K562 (cell line): ENCODE results near the gene FKBP1B. TPM values are rescaled to one million over a fixed set of nuclear protein-coding genes. Genes with fewer than 3 reads are reported as not detected.

Source experiments
- ATF6 ChIP-seq: sonication (generic); formaldehyde crosslinking; IDR thresholded peaks from 2 replicates; pipeline ENCODE4 v1.4.0; 2020; ENCODE audit warnings: mild to moderate bottlenecking, missing genetic modification reagents
- BCOR ChIP-seq: fragments of 450-650 bp; IDR thresholded peaks from 2 replicates; pipeline ENCODE4 v1.6.1; 2016
- CREB5 ChIP-seq: fragments of 250-450 bp; sonication (Bioruptor Pico); IDR thresholded peaks from 2 replicates; pipeline ENCODE4 v1.5.0; 2020; ENCODE audit warnings: mild to moderate bottlenecking
- E2F6 ChIP-seq, 2 experiments: IDR thresholded peaks; 2 replicates each; pipeline ENCODE4 v1.6.1; 2011; ENCODE audit warnings: borderline replicate concordance in 1 of 2, control low read depth in 1 of 2, low read depth in 1 of 2, low read length in 1 of 2, mild to moderate bottlenecking in 1 of 2, mixed read lengths in 1 of 2, moderate library complexity in 1 of 2; ENCODE audit not compliant: insufficient read depth in 1 of 2, insufficient read length in 1 of 2, poor library complexity in 1 of 2, severe bottlenecking in 1 of 2; ENCODE audit errors: extremely low read depth in 1 of 2
- FIP1L1 ChIP-seq: fragments of 200-400 bp; formaldehyde crosslinking; IDR thresholded peaks from 2 replicates; pipeline ENCODE4 v1.6.1; 2018; ENCODE audit warnings: mild to moderate bottlenecking, low read depth, low read length; ENCODE audit not compliant: poor library complexity, severe bottlenecking
- MCM7 ChIP-seq, 2 experiments: fragments of 450-650 bp; IDR thresholded peaks; 2 replicates each; pipeline ENCODE4 v1.6.1; 2016 to 2018
- POLR2AphosphoS5 ChIP-seq: IDR thresholded peaks from 2 replicates; pipeline ENCODE4 v1.6.1; 2011; ENCODE audit warnings: mild to moderate bottlenecking, low read depth, low read length, moderate library complexity; ENCODE audit not compliant: control insufficient read depth, insufficient read depth
- RCOR1 ChIP-seq, 2 experiments: IDR thresholded peaks; 2 replicates each; pipeline ENCODE4 v1.6.1; 2012; ENCODE audit warnings: low read depth in 2 of 2, low read length in 2 of 2, borderline replicate concordance in 1 of 2, improper control_type of control experiment in 1 of 2
- SAFB ChIP-seq: fragments of 200-400 bp; formaldehyde crosslinking; IDR thresholded peaks from 2 replicates; pipeline ENCODE4 v1.6.1; 2017; ENCODE audit warnings: low read depth, low read length, borderline replicate concordance
- TSHZ1 ChIP-seq: fragments of 250-450 bp; sonication (Bioruptor Pico); IDR thresholded peaks from 2 replicates; pipeline ENCODE4 v1.4.0; 2020; ENCODE audit warnings: mild to moderate bottlenecking, moderate library complexity
- UBTF ChIP-seq, 2 experiments: IDR thresholded peaks; 2 replicates each; pipeline ENCODE4 v1.6.1; 2012; ENCODE audit warnings: improper control_type of control experiment in 2 of 2, low read depth in 2 of 2, low read length in 2 of 2, borderline replicate concordance in 1 of 2
- ZBTB9 ChIP-seq: fragments of 450-650 bp; formaldehyde crosslinking; IDR thresholded peaks from 2 replicates; pipeline ENCODE4 v1.4.0; 2020; ENCODE audit warnings: mild to moderate bottlenecking, moderate library complexity
- ZNF24 ChIP-seq: fragments of 450-650 bp; IDR thresholded peaks from 2 replicates; pipeline ENCODE4 v1.6.1; 2016
- polyA plus RNA-seq, 8 experiments: library from polyadenylated mRNA; depleted of rRNA in 4 of 8; stranded (reverse) in 5 of 8; unstranded in 3 of 8; fragments of >200 nt; fragmentation: Nextera tagmentation in 2 of 8; fragmentation: Illumina TruSeq in 1 of 8; extraction: Ambion mirVana in 2 of 8; extraction: Trizol in 1 of 8; gene quantifications; 2 replicates each; pipeline versions ENCODE4 v1.2.1 to v1.2.3, GENCODE V29; 2011 to 2014; ENCODE audit warnings: inconsistent platforms in 1 of 8, missing spikeins in 1 of 8
- total RNA-seq, 7 experiments: library from RNA; depleted of rRNA in 6 of 7; stranded (reverse); fragments of >200 nt in 6 of 7; fragmentation: Illumina TruSeq in 2 of 7; extraction: Trizol in 2 of 7; gene quantifications; 2 replicates each; pipeline versions ENCODE4 v1.2.1 to v1.2.3, GENCODE V29; 2011 to 2021; ENCODE audit warnings: low replicate concordance in 1 of 7

FKBP1B gene
- total and polyA plus RNA-seq, 9 of the 15 experiments (the other 6 are each of a cell fraction or from before 2014, with no cell fraction given), result 0.58 to 9.4 (median 1.6) TPM

GRCh38 chr2:24083567-24084385, 34.2 kb downstream of the FKBP1B start (continued):
- 0 out of 2 replicates have a peak, but pooled peaks have one; percentile 16 for TF ChIP-seq POLR2AphosphoS5
- peak; percentile 91 for TF ChIP-seq ATF6
- peak; percentile 7; the same call in 1 of the 2 replicates for TF ChIP-seq BCOR
- TF ChIP-seq UBTF (IDR thresholded peaks at IDR 0.05; ENCODE audit: borderline replicate concordance in 1 of 2, low read depth in 2 of 2, low read length in 2 of 2), result peak in 1 of 2 experiments; percentile 85; a peak in 2 of 4 replicates
- no peak for TF ChIP-seq ZNF24
- TF ChIP-seq RCOR1 (IDR thresholded peaks at IDR 0.05; ENCODE audit: borderline replicate concordance in 1 of 2, low read depth in 2 of 2, low read length in 2 of 2), result peak in 1 of 2 experiments; percentile 49; a peak in 2 of 4 replicates
- no peak for TF ChIP-seq MCM7 (IDR thresholded peaks at IDR 0.05)
- TF ChIP-seq TSHZ1 (CRISPR knock-in tag), result no peak
- TF ChIP-seq CREB5 (CRISPR knock-in tag), result no peak
- TF ChIP-seq E2F6 (IDR thresholded peaks at IDR 0.05; ENCODE audit: borderline replicate concordance in 1 of 2, extremely low read depth in 1 of 2, insufficient read depth in 1 of 2, insufficient read length in 1 of 2, low read depth in 1 of 2, low read length in 1 of 2, poor library complexity in 1 of 2, severe bottlenecking in 1 of 2), result peak in 1 of 2 experiments; percentile 1
- TF ChIP-seq SAFB, result no peak
- TF ChIP-seq FIP1L1, result peak; percentile 8
- no peak for TF ChIP-seq ZBTB9
